ENCODE results near the gene TMEM130.

Gene TMEM130, protein sequence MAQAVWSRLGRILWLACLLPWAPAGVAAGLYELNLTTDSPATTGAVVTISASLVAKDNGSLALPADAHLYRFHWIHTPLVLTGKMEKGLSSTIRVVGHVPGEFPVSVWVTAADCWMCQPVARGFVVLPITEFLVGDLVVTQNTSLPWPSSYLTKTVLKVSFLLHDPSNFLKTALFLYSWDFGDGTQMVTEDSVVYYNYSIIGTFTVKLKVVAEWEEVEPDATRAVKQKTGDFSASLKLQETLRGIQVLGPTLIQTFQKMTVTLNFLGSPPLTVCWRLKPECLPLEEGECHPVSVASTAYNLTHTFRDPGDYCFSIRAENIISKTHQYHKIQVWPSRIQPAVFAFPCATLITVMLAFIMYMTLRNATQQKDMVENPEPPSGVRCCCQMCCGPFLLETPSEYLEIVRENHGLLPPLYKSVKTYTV

DNA sequence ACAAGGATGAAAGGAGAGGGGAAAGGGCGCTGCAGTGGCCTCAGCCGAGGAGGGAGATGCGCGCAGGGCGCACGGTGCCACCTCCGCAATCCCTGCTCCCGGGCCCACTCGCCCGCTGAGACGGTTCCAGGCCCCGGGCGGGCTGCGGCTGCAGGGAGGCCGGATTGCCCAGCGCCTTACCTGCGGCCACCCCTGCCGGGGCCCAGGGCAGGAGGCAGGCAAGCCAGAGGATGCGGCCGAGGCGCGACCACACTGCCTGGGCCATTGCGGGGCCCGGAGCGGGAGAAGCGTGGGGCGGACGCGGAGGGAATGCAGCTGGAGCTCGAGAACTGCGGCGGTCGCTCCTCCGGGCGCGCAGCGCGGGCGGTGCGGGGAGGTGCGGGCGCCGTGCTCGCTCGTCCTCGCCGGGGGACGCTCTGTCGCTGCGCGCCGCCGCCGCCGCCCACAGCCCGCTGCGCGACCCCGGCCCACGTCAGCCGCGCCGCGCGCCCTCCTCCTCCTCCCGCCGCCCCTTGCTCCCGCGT lies at the start of gene TMEM130:
Gene TMEM130, minus strand, starts transcription at position 418 of the 524 bp plus-strand sequence. Its CDS starts 153 bp downstream, at position 265.
- peak within 1 kb of the TSS; percentile 16 for H3K4me3 ChIP-seq (ENCODE audit: low read depth, low read length)

DNA sequence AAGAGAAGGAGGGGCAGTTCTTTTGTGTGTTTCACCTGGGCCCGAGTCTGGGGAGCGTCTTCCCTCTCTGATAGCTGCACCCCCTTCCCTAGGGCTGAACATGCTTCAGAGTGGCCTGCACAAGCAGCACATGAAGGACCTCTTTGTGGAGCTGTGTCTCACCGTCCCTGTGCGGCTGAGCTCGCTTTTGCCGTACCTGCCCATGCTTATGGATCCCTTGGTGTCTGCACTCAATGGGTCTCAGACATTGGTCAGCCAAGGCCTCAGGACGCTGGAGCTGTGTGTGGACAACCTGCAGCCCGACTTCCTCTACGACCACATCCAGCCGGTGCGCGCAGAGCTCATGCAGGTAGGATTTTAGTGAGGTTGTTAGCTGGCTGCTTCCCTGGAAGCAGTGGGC lies 47.5 kb upstream of the TMEM130 start:
- no peak overlapping the region for H3K4me3 ChIP-seq (ENCODE audit: low read depth, low read length)
- no peak for TF ChIP-seq CTCF (IDR thresholded peaks at IDR 0.05; ENCODE audit: borderline replicate concordance, insufficient read depth, low read depth, low read length)

More for the DNA sequence above, at the start of gene TMEM130:
- TF ChIP-seq CTCF (IDR thresholded peaks at IDR 0.05; ENCODE audit: borderline replicate concordance, insufficient read depth, low read depth, low read length), result no peak

DNA sequence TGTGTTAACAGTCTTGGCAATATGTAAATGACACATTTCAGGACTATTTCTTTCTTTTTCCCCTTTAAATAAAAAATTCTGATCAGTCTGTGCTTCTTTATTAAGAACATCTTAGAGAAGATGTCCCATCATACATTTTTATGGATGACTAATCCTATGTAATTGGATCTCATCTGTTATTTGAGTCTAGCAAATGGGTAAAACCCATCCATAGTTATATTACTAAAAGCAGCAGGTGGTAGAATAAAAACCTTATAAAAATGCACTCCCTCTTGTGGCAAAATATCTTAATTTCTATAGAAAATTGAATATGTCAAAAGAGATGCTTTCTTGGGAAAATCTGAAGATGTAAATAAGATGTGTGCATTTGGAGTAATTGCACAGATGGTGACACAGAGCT lies 43.8 kb upstream of the TMEM130 start:
- H3K4me3 ChIP-seq (ENCODE audit: low read depth, low read length), result no peak overlapping the region
- TF ChIP-seq CTCF (IDR thresholded peaks at IDR 0.05; ENCODE audit: borderline replicate concordance, insufficient read depth, low read depth, low read length), result no peak

- no peak for TF ChIP-seq CTCF (IDR thresholded peaks at IDR 0.05; ENCODE audit: borderline replicate concordance, insufficient read depth, low read depth, low read length)
- no peak overlapping the region for H3K4me3 ChIP-seq (ENCODE audit: low read depth, low read length)
Measured at GRCh38 chr7:98913026-98913425, 43.2 kb upstream of the TMEM130 start.

- no peak overlapping the region for H3K4me3 ChIP-seq (ENCODE audit: low read depth, low read length)
- no peak for TF ChIP-seq CTCF (IDR thresholded peaks at IDR 0.05; ENCODE audit: borderline replicate concordance, insufficient read depth, low read depth, low read length)
Measured at GRCh38 chr7:98911916-98912315, 42.1 kb upstream of the TMEM130 start.

- no peak for TF ChIP-seq CTCF (IDR thresholded peaks at IDR 0.05; ENCODE audit: borderline replicate concordance, insufficient read depth, low read depth, low read length)
- H3K4me3 ChIP-seq (ENCODE audit: low read depth, low read length), result no peak overlapping the region
Measured at GRCh38 chr7:98910427-98910826, 40.6 kb upstream of the TMEM130 start.

DNA sequence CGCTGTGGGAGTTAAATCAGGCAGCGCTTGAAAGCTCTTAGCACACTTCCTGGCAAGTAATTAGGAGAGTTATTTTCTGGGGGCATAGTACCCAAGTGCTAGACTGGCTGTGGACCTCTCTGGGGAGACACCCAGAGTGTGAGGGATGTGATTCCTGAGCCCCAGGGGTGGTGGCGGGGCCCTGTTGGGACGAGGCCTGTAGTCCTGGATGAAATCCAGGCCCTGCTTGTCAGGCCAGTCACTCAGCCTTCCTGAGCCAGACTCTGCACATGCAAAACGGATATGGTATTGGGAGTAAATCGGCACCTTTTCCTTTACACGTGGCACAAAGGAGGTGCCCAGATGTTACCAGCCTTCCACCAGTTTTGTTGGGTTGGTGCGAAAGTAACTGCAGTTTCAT lies 39.7 kb upstream of the TMEM130 start:
- no peak for TF ChIP-seq CTCF (IDR thresholded peaks at IDR 0.05; ENCODE audit: borderline replicate concordance, insufficient read depth, low read depth, low read length)
- H3K4me3 ChIP-seq (ENCODE audit: low read depth, low read length), result no peak overlapping the region

All from GM12875 (cell line).